Measurements from ENCODE around the gene CCDC87.

Gene CCDC87

GRCh38 chr11:66603072-66603471 is 10.2 kb upstream of the CCDC87 start:
- TF ChIP-seq NFIC (IDR thresholded peaks at IDR 0.05): no peak
- no peak for TF ChIP-seq RAD21 (IDR thresholded peaks at IDR 0.05; ENCODE audit: low read depth)
- no peak for TF ChIP-seq ZBTB7A (IDR thresholded peaks at IDR 0.05; ENCODE audit: low read depth)
- TF ChIP-seq TAF1 (IDR thresholded peaks at IDR 0.05; ENCODE audit: low read depth): no peak
- TF ChIP-seq REST (IDR thresholded peaks at IDR 0.05; ENCODE audit: low read depth): no peak
- TF ChIP-seq EGR1 (IDR thresholded peaks at IDR 0.05): no peak
- no peak for TF ChIP-seq MAX (IDR thresholded peaks at IDR 0.05)
- TF ChIP-seq EP300 (IDR thresholded peaks at IDR 0.05; ENCODE audit: borderline replicate concordance): no peak
- no peak for TF ChIP-seq TCF12 (IDR thresholded peaks at IDR 0.05; ENCODE audit: low read depth)
- no peak for TF ChIP-seq CEBPB (IDR thresholded peaks at IDR 0.05)
- TF ChIP-seq CREB1 (IDR thresholded peaks at IDR 0.05; ENCODE audit: low read depth): no peak
- TF ChIP-seq TEAD4 (IDR thresholded peaks at IDR 0.05): no peak
- TF ChIP-seq USF1 (IDR thresholded peaks at IDR 0.05): no peak
- TF ChIP-seq YY1 (IDR thresholded peaks at IDR 0.05; ENCODE audit: low read depth): no peak
- no peak for TF ChIP-seq FOXM1 (IDR thresholded peaks at IDR 0.05; ENCODE audit: borderline replicate concordance, low read depth)

- TF ChIP-seq ZBTB7A (IDR thresholded peaks at IDR 0.05; ENCODE audit: low read depth) (no peak), CEBPB (IDR thresholded peaks at IDR 0.05) (no peak), USF1 (IDR thresholded peaks at IDR 0.05) (no peak), FOXM1 (IDR thresholded peaks at IDR 0.05; ENCODE audit: borderline replicate concordance, low read depth) (no peak), MAX (IDR thresholded peaks at IDR 0.05) (no peak), CREB1 (IDR thresholded peaks at IDR 0.05; ENCODE audit: low read depth) (no peak), EP300 (IDR thresholded peaks at IDR 0.05; ENCODE audit: borderline replicate concordance) (no peak), TCF12 (IDR thresholded peaks at IDR 0.05; ENCODE audit: low read depth) (no peak), TAF1 (IDR thresholded peaks at IDR 0.05; ENCODE audit: low read depth) (no peak)
Measured at GRCh38 chr11:66600631-66601233, 7.9 kb upstream of the CCDC87 start.

- no peak for TF ChIP-seq USF1 (IDR thresholded peaks at IDR 0.05)
- TF ChIP-seq TAF1 (IDR thresholded peaks at IDR 0.05; ENCODE audit: low read depth): no peak
- no peak for TF ChIP-seq CEBPB (IDR thresholded peaks at IDR 0.05)
Measured at GRCh38 chr11:66600219-66600618, 7.4 kb upstream of the CCDC87 start.

- TF ChIP-seq CREB1 (IDR thresholded peaks at IDR 0.05; ENCODE audit: low read depth): no peak
- TF ChIP-seq TAF1 (IDR thresholded peaks at IDR 0.05; ENCODE audit: low read depth): no peak
- TF ChIP-seq TCF12 (IDR thresholded peaks at IDR 0.05; ENCODE audit: low read depth): no peak
- TF ChIP-seq FOXM1 (IDR thresholded peaks at IDR 0.05; ENCODE audit: borderline replicate concordance, low read depth): no peak
- TF ChIP-seq YY1 (IDR thresholded peaks at IDR 0.05; ENCODE audit: low read depth): no peak
- no peak for TF ChIP-seq EGR1 (IDR thresholded peaks at IDR 0.05)
- TF ChIP-seq ZBTB7A (IDR thresholded peaks at IDR 0.05; ENCODE audit: low read depth): no peak
- TF ChIP-seq EP300 (IDR thresholded peaks at IDR 0.05; ENCODE audit: borderline replicate concordance): no peak
- no peak for TF ChIP-seq USF1 (IDR thresholded peaks at IDR 0.05)
- TF ChIP-seq TEAD4 (IDR thresholded peaks at IDR 0.05): no peak
- TF ChIP-seq RAD21 (IDR thresholded peaks at IDR 0.05; ENCODE audit: low read depth): no peak
- no peak for TF ChIP-seq REST (IDR thresholded peaks at IDR 0.05; ENCODE audit: low read depth)
- TF ChIP-seq NFIC (IDR thresholded peaks at IDR 0.05): no peak
- no peak for TF ChIP-seq MAX (IDR thresholded peaks at IDR 0.05)
- no peak for TF ChIP-seq CEBPB (IDR thresholded peaks at IDR 0.05)
Measured at GRCh38 chr11:66598993-66599392, 6.1 kb upstream of the CCDC87 start.

Measured in Ishikawa (cell line).